Measurements from ENCODE around the gene TTC28. TPM values are rescaled to one million over a fixed set of nuclear protein-coding genes. Genes with fewer than 3 reads are reported as not detected.
"Not testable (repeated sequence)": the region's sequence is repeated elsewhere in the genome, so short reads cannot be mapped to it uniquely, and the experiment has no call there.

The TTC28 gene
- total RNA-seq, 2 donors from 2014 or later = 0.40 to 1.9 TPM

DNA sequence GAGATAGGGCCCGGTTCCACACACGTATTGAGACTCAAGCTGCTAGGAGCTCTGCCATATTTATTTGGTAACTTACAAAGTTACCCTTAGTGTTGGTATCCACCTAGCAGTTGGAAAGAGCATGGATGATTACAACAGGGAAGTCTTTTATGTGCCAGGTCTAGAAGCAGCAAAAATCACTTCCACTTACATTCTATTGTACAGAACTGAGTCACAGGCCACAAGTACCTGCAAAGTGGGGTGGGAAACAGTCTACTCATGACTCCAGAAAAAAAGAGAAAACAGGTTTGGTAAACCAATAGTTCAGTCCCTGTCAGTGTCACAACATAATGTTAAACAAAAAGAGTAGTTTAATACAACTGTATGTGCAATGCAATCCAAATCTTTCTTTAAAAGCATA lies 480.9 kb downstream of the TTC28 start:
- Mint-ChIP-seq H3K4me1 (peaks cover 2% of the 10 kb centered on the region), H3K27ac (no peak overlapping the region), H3K4me3 (no peak overlapping the region), H3K27me3 (no peaks in the 10 kb centered on the region), H3K36me3 (ENCODE audit: low read depth) (no peaks in the 10 kb centered on the region)
- H3K9me3 ChIP-seq (ENCODE audit: control insufficient read depth, low read length, poor library complexity, severe bottlenecking) = no peaks in the 10 kb centered on the region
- DNase-seq = no peak
- ATAC-seq = no peak

- not testable (repeated sequence) for H3K4me3 Mint-ChIP-seq; ATAC-seq; H3K9me3 ChIP-seq (ENCODE audit: control insufficient read depth, low read length, poor library complexity, severe bottlenecking); H3K27ac Mint-ChIP-seq; H3K4me1 Mint-ChIP-seq; DNase-seq; H3K36me3 Mint-ChIP-seq (ENCODE audit: low read depth)
- H3K27me3 Mint-ChIP-seq = peaks cover 28% of the 10 kb centered on the region
These were observed 488.1 kb downstream of the TTC28 start for GRCh38 chr22:28191571-28191970.

DNA sequence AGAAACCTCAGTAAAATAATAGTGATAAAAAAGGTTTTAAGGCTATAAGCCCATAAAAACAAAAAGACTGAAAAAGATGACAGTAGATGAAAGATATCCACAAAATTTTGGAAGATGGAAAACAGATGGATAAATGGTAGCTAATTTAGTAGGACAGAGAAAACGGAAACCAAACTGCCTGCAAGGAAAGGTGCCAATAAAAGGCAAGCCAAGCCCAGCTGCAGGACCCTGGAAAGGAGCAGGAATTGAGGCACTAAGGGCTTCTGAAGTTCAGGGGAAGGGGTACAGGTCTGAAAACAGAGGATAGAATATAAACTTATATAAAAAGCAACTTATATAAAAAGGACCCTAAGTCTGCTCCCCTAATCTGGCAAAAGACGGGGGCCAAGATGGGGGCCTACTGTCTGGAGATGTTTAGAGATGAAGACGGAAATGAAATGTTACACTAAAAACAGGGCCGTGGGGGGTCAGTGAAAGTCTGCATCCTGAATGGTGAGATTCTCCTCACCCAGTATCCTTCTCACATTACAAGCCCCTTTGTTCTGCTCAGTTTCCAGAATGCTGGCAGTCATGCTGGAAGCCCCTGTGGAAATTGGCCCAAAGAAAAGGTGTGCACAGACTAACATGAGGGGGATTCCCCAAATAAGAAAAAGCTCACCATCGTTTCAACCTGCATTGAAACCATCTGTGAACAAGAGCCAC lies 491.3 kb downstream of the TTC28 start:
- peaks cover 2% of the 10 kb centered on the region for H3K36me3 Mint-ChIP-seq (ENCODE audit: low read depth)
- H3K27me3 Mint-ChIP-seq = peaks cover 38% of the 10 kb centered on the region
- H3K4me1 Mint-ChIP-seq = no peaks in the 10 kb centered on the region
- no peak overlapping the region for H3K27ac Mint-ChIP-seq
- DNase-seq (no peak), ATAC-seq (no peak)
- H3K4me3 Mint-ChIP-seq = no peak overlapping the region
- H3K9me3 ChIP-seq (ENCODE audit: control insufficient read depth, low read length, poor library complexity, severe bottlenecking) = no peaks in the 10 kb centered on the region

DNA sequence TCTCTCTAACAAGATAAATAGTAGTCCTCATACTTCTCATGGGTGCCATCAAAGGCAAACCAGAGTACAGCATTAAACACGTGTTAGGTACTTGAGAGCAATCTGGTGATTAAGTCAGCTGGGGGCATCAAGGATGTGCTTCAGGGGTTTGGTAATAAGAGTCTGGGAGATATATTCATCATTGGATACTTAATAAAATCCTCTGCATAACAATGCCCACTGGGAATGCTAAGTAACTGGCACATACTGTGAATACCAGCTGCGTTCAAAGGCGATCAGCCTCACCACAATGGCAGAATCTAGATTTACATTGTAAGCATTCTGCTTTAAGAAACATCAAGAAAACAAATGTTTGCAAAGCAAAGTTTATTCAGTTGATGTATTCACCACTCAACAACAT lies 492.0 kb downstream of the TTC28 start:
- no peak overlapping the region for H3K27ac Mint-ChIP-seq
- no peak for ATAC-seq
- no peaks in the 10 kb centered on the region for H3K9me3 ChIP-seq (ENCODE audit: control insufficient read depth, low read length, poor library complexity, severe bottlenecking)
- no peak overlapping the region for H3K4me3 Mint-ChIP-seq
- DNase-seq = no peak
- no peaks in the 10 kb centered on the region for H3K4me1 Mint-ChIP-seq
- peaks cover 2% of the 10 kb centered on the region for H3K36me3 Mint-ChIP-seq (ENCODE audit: low read depth)
- peaks cover 38% of the 10 kb centered on the region for H3K27me3 Mint-ChIP-seq

DNA sequence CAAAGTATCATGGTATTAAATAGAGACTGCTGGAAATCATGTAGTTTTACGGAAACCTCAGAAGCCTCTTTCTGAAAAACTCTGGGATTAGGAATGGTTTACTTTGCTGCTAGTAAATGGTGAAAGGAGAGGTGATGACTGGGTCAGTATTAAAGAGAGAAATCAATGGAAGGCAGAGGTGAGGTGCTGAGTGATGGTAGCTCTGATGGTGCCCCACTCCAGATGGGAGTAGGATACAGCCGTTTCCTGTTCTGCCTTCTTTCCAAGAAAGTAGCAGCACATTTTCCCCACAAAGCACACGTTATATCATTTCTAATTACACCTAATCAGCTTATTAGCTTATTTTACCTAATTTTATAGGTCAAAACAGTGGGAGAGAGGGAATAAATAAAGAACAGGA lies 493.0 kb downstream of the TTC28 start:
- H3K9me3 ChIP-seq (ENCODE audit: control insufficient read depth, low read length, poor library complexity, severe bottlenecking) = no peaks in the 10 kb centered on the region
- Mint-ChIP-seq H3K27ac (no peak overlapping the region), H3K4me3 (no peak overlapping the region), H3K36me3 (ENCODE audit: low read depth) (peaks cover 2% of the 10 kb centered on the region), H3K4me1 (no peaks in the 10 kb centered on the region), H3K27me3 (peaks cover 48% of the 10 kb centered on the region)
- ATAC-seq (no peak), DNase-seq (no peak)

GRCh38 chr22:28185130-28185529 lies 494.5 kb downstream of the TTC28 start:
- no peaks in the 10 kb centered on the region for H3K9me3 ChIP-seq (ENCODE audit: control insufficient read depth, low read length, poor library complexity, severe bottlenecking)
- Mint-ChIP-seq H3K4me1 (no peaks in the 10 kb centered on the region), H3K27me3 (peaks cover 49% of the 10 kb centered on the region), H3K4me3 (no peak overlapping the region), H3K36me3 (ENCODE audit: low read depth) (peaks cover 2% of the 10 kb centered on the region), H3K27ac (no peak overlapping the region)
- ATAC-seq = no peak
- no peak for DNase-seq

- no peak overlapping the region for H3K4me3 Mint-ChIP-seq
- DNase-seq = no peak
- no peaks in the 10 kb centered on the region for H3K9me3 ChIP-seq (ENCODE audit: control insufficient read depth, low read length, poor library complexity, severe bottlenecking)
- H3K4me1 Mint-ChIP-seq = no peaks in the 10 kb centered on the region
- ATAC-seq = no peak
- peaks cover 44% of the 10 kb centered on the region for H3K27me3 Mint-ChIP-seq
- H3K27ac Mint-ChIP-seq = no peak overlapping the region
- no peaks in the 10 kb centered on the region for H3K36me3 Mint-ChIP-seq (ENCODE audit: low read depth)
These were observed 496.4 kb downstream of the TTC28 start for GRCh38 chr22:28183078-28183860.

DNA sequence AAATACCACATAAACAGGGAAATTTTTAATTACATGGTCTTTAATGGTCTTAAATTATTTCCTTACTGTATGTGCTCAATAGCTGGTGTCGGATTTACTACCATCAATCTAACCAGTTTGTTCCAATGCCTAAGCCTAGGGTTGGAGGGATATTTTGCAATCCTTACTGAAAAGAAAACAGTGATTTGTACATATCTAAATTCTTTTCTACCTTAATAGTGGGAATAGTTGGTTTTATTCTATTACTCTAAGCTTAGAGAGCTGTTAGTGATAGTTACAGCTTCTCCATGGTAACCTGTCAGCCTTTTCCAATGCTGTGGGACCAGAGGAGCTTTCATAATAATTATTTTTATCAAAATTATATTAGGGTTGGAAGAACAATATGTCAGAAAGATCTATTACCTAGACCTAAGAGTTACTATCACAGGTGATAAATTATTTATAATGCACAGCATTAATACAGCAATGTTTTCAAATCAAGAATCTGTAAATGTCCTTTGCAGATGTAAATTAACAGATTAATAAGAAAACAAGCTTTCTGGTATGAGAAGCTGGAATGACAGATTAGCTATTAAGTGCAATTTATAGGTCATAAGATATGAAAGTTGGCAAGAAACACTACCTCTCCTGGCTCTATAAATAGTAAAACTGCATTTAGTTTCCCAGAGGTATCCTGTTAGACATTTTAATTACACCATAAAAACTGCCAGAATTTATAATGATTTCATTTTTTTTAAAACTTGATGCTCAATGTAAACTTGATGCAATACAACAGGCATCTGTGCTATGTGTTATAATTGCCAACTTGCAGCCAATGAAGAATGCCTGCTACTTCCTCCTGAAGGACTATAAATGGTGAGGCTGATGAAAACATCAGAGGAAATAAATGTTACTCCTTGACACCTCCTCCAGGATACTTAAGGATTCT lies 498.6 kb downstream of the TTC28 start:
- H3K9me3 ChIP-seq (ENCODE audit: control insufficient read depth, low read length, poor library complexity, severe bottlenecking) = no peaks in the 10 kb centered on the region
- no peaks in the 10 kb centered on the region for H3K36me3 Mint-ChIP-seq (ENCODE audit: low read depth)
- no peak for ATAC-seq
- H3K4me3 Mint-ChIP-seq = no peak overlapping the region
- no peaks in the 10 kb centered on the region for H3K4me1 Mint-ChIP-seq
- peaks cover 30% of the 10 kb centered on the region for H3K27me3 Mint-ChIP-seq
- H3K27ac Mint-ChIP-seq = no peak overlapping the region
- no peak for DNase-seq

DNA sequence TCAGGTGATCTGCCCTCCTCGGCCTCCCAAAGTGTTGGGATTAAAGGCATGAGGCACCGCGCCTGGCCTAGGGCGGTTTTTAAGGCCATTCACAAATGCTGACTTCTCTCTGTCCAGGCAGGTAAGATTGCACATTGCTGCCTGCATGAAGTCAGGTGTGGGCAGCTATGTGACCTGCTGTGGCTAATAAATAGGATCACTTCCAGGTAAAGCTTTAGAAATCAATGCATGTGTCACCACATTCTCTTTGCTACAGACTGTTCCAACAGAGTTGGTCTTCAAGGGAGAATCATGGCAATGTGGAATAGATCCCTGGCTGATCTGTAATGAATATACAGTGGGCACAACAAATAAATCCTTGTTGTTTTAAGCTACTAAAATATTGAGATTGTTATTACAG lies 500.2 kb downstream of the TTC28 start:
- Mint-ChIP-seq H3K36me3 (ENCODE audit: low read depth) (no peaks in the 10 kb centered on the region), H3K4me1 (no peaks in the 10 kb centered on the region), H3K27me3 (peaks cover 25% of the 10 kb centered on the region), H3K27ac (no peak overlapping the region), H3K4me3 (no peak overlapping the region)
- ATAC-seq = no peak
- no peaks in the 10 kb centered on the region for H3K9me3 ChIP-seq (ENCODE audit: control insufficient read depth, low read length, poor library complexity, severe bottlenecking)
- DNase-seq = no peak

- H3K9me3 ChIP-seq (ENCODE audit: control insufficient read depth, low read length, poor library complexity, severe bottlenecking) = no peaks in the 10 kb centered on the region
- Mint-ChIP-seq H3K27ac (no peak overlapping the region), H3K27me3 (peaks cover 35% of the 10 kb centered on the region), H3K36me3 (ENCODE audit: low read depth) (no peaks in the 10 kb centered on the region), H3K4me3 (no peak overlapping the region), H3K4me1 (no peaks in the 10 kb centered on the region)
- ATAC-seq (no peak), DNase-seq (no peak)
These were observed 503.7 kb downstream of the TTC28 start for GRCh38 chr22:28175730-28176492.

DNA sequence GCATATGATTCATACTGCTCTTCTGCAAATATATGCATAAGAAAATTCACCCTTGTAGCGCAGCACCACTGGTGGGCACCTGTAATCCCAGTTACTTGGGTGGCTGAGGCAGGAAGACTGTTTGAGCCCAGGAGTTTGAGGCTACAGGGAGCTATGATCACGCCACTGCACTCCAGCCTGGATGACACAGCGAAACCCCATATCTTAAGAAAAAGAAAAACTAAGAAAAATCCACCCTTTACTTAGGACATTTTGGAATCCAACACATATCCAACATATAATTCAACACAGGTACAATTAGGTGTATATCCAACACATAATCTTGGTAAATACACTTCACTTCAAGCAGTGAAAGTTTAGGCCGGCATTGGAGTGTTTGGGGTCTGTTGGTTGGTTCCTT lies 505.1 kb downstream of the TTC28 start:
- no peak for ATAC-seq
- Mint-ChIP-seq H3K36me3 (ENCODE audit: low read depth) (no peaks in the 10 kb centered on the region), H3K4me3 (no peak overlapping the region), H3K27me3 (peaks cover 30% of the 10 kb centered on the region), H3K4me1 (no peaks in the 10 kb centered on the region), H3K27ac (no peak overlapping the region)
- DNase-seq = no peak
- H3K9me3 ChIP-seq (ENCODE audit: control insufficient read depth, low read length, poor library complexity, severe bottlenecking) = no peaks in the 10 kb centered on the region

- Mint-ChIP-seq H3K27ac (no peak overlapping the region), H3K27me3 (peaks cover 26% of the 10 kb centered on the region), H3K4me3 (no peak overlapping the region), H3K36me3 (ENCODE audit: low read depth) (no peaks in the 10 kb centered on the region), H3K4me1 (no peaks in the 10 kb centered on the region)
- DNase-seq = no peak
- no peak for ATAC-seq
- no peaks in the 10 kb centered on the region for H3K9me3 ChIP-seq (ENCODE audit: control insufficient read depth, low read length, poor library complexity, severe bottlenecking)
These were observed 506.6 kb downstream of the TTC28 start for GRCh38 chr22:28172892-28173670.
